Ascending aorta (tissue), 2 donors: ENCODE results near the gene SLC38A5. TPM values are rescaled to one million over a fixed set of nuclear protein-coding genes. Genes with fewer than 3 reads are reported as not detected.

Experiments used
- DNase-seq, 2 donors: peaks; one replicate each; pipeline ENCODE4 v3.0.0-alpha.2; 2019; ENCODE audit warnings: low spot score in 2 of 2
- H3K27ac ChIP-seq, 2 donors: fragments of 200-600 bp; sonication (generic); one replicate each; pipeline ENCODE4 v1.5.1; 2016 to 2017; ENCODE audit warnings: mild to moderate bottlenecking in 1 of 2
- H3K27me3 ChIP-seq: fragments of 200-600 bp; sonication (generic); one replicate; pipeline ENCODE4 v1.5.1; 2017
- H3K36me3 ChIP-seq, 2 donors: fragments of 200-600 bp; sonication (generic); one replicate each; pipeline ENCODE4 v1.5.1; 2016
- H3K4me1 ChIP-seq, 2 donors: fragments of 200-600 bp; sonication (generic); one replicate each; pipeline ENCODE4 v1.5.1; 2016 to 2017; ENCODE audit warnings: mild to moderate bottlenecking in 1 of 2
- H3K4me3 ChIP-seq, 2 donors: fragments of 200-600 bp; sonication (generic); one replicate each; pipeline ENCODE4 v1.5.1; 2016 to 2017; ENCODE audit warnings: mild to moderate bottlenecking in 1 of 2
- H3K9me3 ChIP-seq, 2 donors: fragments of 200-600 bp; sonication (generic); one replicate each; pipeline ENCODE4 v1.5.1; 2016
- intact Hi-C: fragments of 100-400 bp; cut with DNase I; formaldehyde crosslinking; loops from one replicate; pipeline ENCODE4 v1.15.1; 2023
- total RNA-seq: library from RNA; depleted of rRNA; stranded (reverse); fragments of >200 nt; gene quantifications from one replicate; pipeline ENCODE4 v1.1.0, GENCODE V29; 2016
- TF ChIP-seq, protein P1 (sequence below), 3 experiments: fragments of 200-600 bp in 2 of 3; fragments of 450-650 bp in 1 of 3; sonication (generic) in 2 of 3; IDR thresholded peaks; one replicate each; pipeline ENCODE4 v1.5.1; 2016 to 2019; ENCODE audit warnings: antibody characterized with exemption in 3 of 3, mild to moderate bottlenecking in 1 of 3, moderate library complexity in 1 of 3

SLC38A5 gene
- total RNA-seq, 1 donor from 2014 or later = 39.6 TPM

DNA sequence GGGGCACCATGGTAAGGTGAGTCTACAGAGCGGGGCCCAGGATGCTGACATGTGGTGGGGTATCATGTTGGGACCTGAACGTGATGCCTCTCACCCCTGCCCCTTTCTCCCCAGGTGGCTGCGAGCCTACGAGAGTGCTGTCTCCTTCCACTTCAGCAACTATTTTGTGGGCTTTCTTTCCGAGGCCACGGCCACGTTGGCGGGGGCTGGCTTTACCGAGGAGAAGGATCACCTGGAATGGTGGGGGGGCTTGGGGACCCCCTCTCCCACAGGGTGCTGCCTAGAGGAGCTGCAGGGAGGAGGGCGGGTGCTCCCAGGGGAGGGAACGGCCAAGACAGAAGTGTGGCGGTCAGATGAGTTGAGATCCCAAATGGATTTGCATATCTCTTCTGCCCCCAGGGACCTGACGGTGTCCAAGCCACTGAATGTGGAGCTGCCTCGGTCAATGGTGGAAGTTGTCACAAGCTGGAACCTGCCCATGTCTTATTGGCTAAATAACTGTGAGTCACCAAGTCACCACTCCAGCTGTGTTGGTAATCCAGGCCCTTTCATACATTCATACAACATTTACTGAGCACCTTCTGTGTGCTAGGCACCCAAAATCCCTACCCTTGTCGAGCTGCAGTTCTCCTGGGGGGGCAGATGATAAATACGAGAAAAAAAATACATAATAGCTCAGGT, 44.2 kb upstream of the SLC38A5 start:
- H3K27me3 ChIP-seq = no peaks in the 10 kb centered on the region
- TF ChIP-seq, protein P1, sequence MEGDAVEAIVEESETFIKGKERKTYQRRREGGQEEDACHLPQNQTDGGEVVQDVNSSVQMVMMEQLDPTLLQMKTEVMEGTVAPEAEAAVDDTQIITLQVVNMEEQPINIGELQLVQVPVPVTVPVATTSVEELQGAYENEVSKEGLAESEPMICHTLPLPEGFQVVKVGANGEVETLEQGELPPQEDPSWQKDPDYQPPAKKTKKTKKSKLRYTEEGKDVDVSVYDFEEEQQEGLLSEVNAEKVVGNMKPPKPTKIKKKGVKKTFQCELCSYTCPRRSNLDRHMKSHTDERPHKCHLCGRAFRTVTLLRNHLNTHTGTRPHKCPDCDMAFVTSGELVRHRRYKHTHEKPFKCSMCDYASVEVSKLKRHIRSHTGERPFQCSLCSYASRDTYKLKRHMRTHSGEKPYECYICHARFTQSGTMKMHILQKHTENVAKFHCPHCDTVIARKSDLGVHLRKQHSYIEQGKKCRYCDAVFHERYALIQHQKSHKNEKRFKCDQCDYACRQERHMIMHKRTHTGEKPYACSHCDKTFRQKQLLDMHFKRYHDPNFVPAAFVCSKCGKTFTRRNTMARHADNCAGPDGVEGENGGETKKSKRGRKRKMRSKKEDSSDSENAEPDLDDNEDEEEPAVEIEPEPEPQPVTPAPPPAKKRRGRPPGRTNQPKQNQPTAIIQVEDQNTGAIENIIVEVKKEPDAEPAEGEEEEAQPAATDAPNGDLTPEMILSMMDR (IDR thresholded peaks at IDR 0.05) = no peak
- H3K4me1 ChIP-seq = peaks cover 0 to 3% of the 10 kb centered on the region in 2 donors
- H3K36me3 ChIP-seq = peaks cover 5 to 6% of the 10 kb centered on the region in 2 donors
- no peak overlapping the region for H3K27ac ChIP-seq
- intact Hi-C loops = no loop called here
- no peak overlapping the region for H3K4me3 ChIP-seq
- DNase-seq = no peak
- H3K9me3 ChIP-seq = no peaks in the 10 kb centered on the region

DNA sequence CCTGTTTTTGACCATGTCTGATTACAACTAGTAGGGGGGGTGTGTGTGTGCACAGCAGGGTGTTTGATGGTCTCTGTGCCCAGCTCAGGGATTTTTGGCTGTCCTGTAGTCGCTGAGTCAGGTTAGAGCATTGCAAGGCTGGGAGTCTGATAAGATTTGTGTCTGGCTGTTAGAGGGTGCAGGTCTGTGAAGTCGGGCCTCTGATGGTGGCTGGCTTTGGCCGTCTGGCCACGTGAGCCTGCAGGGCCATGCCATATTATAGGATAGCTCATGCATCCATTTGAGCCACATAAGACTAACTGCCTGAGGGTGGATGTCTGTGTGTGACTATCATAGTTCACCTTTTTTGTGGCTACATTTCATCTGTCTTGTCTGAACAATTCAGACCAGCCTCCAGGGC, 43.6 kb upstream of the SLC38A5 start:
- TF ChIP-seq, protein P1 (IDR thresholded peaks at IDR 0.05) = no peak
- intact Hi-C loops = no loop called here
- H3K27ac ChIP-seq = no peak overlapping the region
- no peaks in the 10 kb centered on the region for H3K27me3 ChIP-seq
- H3K36me3 ChIP-seq = peaks cover 5 to 6% of the 10 kb centered on the region in 2 donors
- DNase-seq = no peak
- H3K4me3 ChIP-seq = no peak overlapping the region
- no peaks in the 10 kb centered on the region for H3K9me3 ChIP-seq
- H3K4me1 ChIP-seq = peaks cover 0 to 3% of the 10 kb centered on the region in 2 donors

DNA sequence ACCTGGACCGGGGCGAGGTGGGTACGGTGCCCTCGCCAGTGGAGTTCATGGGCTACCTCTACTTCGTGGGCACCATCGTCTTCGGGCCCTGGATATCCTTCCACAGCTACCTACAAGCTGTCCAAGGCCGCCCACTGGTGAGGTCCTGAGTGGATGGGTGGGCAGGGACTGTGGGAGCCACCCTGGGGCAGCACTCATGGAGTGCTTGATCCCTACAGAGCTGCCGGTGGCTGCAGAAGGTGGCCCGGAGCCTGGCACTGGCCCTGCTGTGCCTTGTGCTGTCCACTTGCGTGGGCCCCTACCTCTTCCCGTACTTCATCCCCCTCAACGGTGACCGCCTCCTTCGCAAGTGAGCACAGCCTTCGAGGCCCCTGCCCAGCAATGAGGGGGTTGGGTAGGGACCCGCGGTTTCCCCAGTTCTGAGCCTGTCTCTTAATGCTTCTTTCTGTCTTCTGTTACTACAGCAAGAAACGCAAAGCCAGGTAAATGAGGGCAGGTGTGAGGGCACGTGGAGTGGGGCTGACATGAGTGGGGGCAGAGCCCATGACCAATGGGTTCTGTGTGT, 42.4 kb upstream of the SLC38A5 start:
- DNase-seq = no peak

DNA sequence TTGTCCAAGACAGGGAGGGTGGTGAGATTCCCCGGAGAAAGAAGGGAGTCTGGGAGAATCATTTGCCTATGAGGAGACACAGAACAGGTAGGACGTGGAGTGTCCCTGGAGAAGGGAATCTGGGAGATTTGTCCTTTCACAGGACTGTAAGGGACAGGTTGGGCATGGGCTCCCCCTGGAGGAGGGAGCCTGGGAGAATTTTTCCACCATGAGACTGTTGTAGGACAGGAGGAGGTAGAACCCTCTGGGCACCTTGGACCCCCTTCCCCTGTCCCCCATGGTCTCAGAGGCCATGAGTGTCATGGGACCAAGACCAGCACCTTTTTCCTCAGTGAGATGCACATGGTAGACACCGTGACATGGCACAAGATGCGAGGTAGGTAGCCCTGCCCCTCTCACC, 41.5 kb upstream of the SLC38A5 start:
- no peak for DNase-seq
- Histone ChIP-seq H3K36me3 (peaks cover 4 to 5% of the 10 kb centered on the region in 2 donors), H3K4me1 (peaks cover 0 to 3% of the 10 kb centered on the region in 2 donors), H3K9me3 (no peaks in the 10 kb centered on the region), H3K4me3 (no peak overlapping the region), H3K27ac (no peak overlapping the region), H3K27me3 (no peaks in the 10 kb centered on the region)
- intact Hi-C loops = no loop called here
- TF ChIP-seq, protein P1 (IDR thresholded peaks at IDR 0.05) = peak in 1 of 3 experiments; percentile 13

More for the DNA sequence above, 42.4 kb upstream of the SLC38A5 start:
- no peak overlapping the region for H3K4me3 ChIP-seq
- no peaks in the 10 kb centered on the region for H3K9me3 ChIP-seq
- H3K27ac ChIP-seq = no peak overlapping the region
- TF ChIP-seq, protein P1 (IDR thresholded peaks at IDR 0.05) = no peak
- peaks cover 5 to 6% of the 10 kb centered on the region in 2 donors for H3K36me3 ChIP-seq
- peaks cover 0 to 3% of the 10 kb centered on the region in 2 donors for H3K4me1 ChIP-seq
- intact Hi-C loops = no loop called here
- H3K27me3 ChIP-seq = no peaks in the 10 kb centered on the region

DNA sequence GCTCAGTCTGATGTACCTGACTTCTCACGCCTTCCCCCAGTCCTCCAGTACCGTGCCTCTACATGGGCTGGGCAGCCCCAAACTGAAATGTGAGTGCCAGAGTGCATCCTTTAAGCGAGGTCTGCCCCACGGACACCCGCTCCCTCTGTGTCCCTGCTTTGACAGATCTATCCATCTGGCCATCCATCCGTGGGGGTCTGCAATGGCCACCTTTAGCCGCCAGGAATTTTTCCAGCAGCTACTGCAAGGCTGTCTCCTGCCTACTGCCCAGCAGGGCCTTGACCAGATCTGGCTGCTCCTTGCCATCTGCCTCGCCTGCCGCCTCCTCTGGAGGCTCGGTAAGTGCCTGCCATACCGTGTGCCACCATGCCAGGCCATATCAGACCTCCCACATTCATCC, 39.6 kb upstream of the SLC38A5 start:
- peaks cover 0 to 3% of the 10 kb centered on the region in 2 donors for H3K4me1 ChIP-seq
- peak overlapping the region; percentile 63 to 69 for H3K4me3 ChIP-seq
- TF ChIP-seq, protein P1 (IDR thresholded peaks at IDR 0.05) = no peak
- DNase-seq = no peak
- intact Hi-C loops = loop anchor here (2.0 kb wide), 2 partner anchors 33 to 65 kb away; partner anchors contain the start of genes FTSJ1 and RBM3
- H3K9me3 ChIP-seq = no peaks in the 10 kb centered on the region
- H3K36me3 ChIP-seq = no peaks in the 10 kb centered on the region
- no peak overlapping the region for H3K27ac ChIP-seq
- no peaks in the 10 kb centered on the region for H3K27me3 ChIP-seq
